Measurements from ENCODE around the gene VPS13D.

- no peak for TF ChIP-seq CTCF (IDR thresholded peaks at IDR 0.05; ENCODE audit: low read depth, low read length, poor library complexity, severe bottlenecking)
- TF ChIP-seq EZH2phosphoT487 (IDR thresholded peaks at IDR 0.05; ENCODE audit: borderline replicate concordance, low read length), result no peak
Observed at GRCh38 chr1:12327566-12327965, 97.7 kb downstream of the VPS13D start.

Data from DOHH2 (cell line).